HCT116 (cell line): ENCODE results near the gene SNX15.

Experiments
- CEBPB ChIP-seq: IDR thresholded peaks from 2 replicates; pipeline ENCODE4 v1.6.1; 2012; ENCODE audit warnings: low read depth
- CTCF ChIP-seq, 3 experiments: fragments of 200-600 bp in 1 of 3; sonication (generic) in 1 of 3; IDR thresholded peaks in 2 of 3; conservative IDR thresholded peaks in 1 of 3; 2 replicates each; pipeline ENCODE4 v1.5.1; 2012 to 2017; ENCODE audit warnings: low read depth in 2 of 3, low read length in 2 of 3, antibody characterized with exemption in 1 of 3, borderline replicate concordance in 1 of 3, control low read depth in 1 of 3, mild to moderate bottlenecking in 1 of 3, mixed read lengths in 1 of 3, mixed run types in 1 of 3, moderate library complexity in 1 of 3; ENCODE audit not compliant: insufficient read depth in 1 of 3
- EGR1 ChIP-seq: IDR thresholded peaks from 2 replicates; pipeline ENCODE4 v1.6.1; 2012; ENCODE audit warnings: low read depth
- EZH2phosphoT487 ChIP-seq: fragments of 200-600 bp; IDR thresholded peaks from 2 replicates; pipeline ENCODE4 v1.6.1; 2018; ENCODE audit warnings: antibody characterized with exemption, borderline replicate concordance
- FOSL1 ChIP-seq: IDR thresholded peaks from 2 replicates; pipeline ENCODE4 v1.6.1; 2012; ENCODE audit warnings: low read depth
- JUND ChIP-seq: IDR thresholded peaks from 2 replicates; pipeline ENCODE4 v1.6.1; 2012
- POLR2A ChIP-seq: IDR thresholded peaks from 2 replicates; pipeline ENCODE4 v1.7.0; 2011; ENCODE audit warnings: borderline replicate concordance; ENCODE audit not compliant: insufficient read depth, insufficient read length; ENCODE audit errors: extremely low read depth
- POLR2AphosphoS5 ChIP-seq: IDR thresholded peaks from 2 replicates; pipeline ENCODE4 v1.6.1; 2011; ENCODE audit warnings: mild to moderate bottlenecking, low read depth, low read length, moderate library complexity
- RAD21 ChIP-seq: IDR thresholded peaks from 2 replicates; pipeline ENCODE4 v1.6.1; 2012; ENCODE audit warnings: low read depth, mild to moderate bottlenecking
- REST ChIP-seq: IDR thresholded peaks from 2 replicates; pipeline ENCODE4 v1.6.1; 2012; ENCODE audit warnings: low read depth
- SIN3A ChIP-seq: IDR thresholded peaks from 2 replicates; pipeline ENCODE4 v1.6.1; 2012; ENCODE audit warnings: low read depth
- YY1 ChIP-seq: IDR thresholded peaks from 2 replicates; pipeline ENCODE4 v1.6.1; 2011; ENCODE audit warnings: low read length, low read depth, moderate library complexity, mild to moderate bottlenecking; ENCODE audit not compliant: insufficient replicate concordance; ENCODE audit errors: extremely low read depth
- ZBTB33 ChIP-seq: IDR thresholded peaks from 2 replicates; pipeline ENCODE4 v1.6.1; 2011; ENCODE audit warnings: mild to moderate bottlenecking, low read length, moderate library complexity; ENCODE audit not compliant: insufficient replicate concordance; ENCODE audit errors: extremely low read depth

GRCh38 chr11:65077451-65077850 lies 50.2 kb downstream of the SNX15 start:
- TF ChIP-seq POLR2A (no peak), CEBPB (no peak), RAD21 (no peak), REST (no peak), POLR2AphosphoS5 (no peak), CTCF (IDR thresholded peaks at IDR 0.05 in 2 of 3, conservative IDR thresholded peaks at IDR 0.05 in 1 of 3; ENCODE audit: borderline replicate concordance in 1 of 3, insufficient read depth in 1 of 3, low read depth in 2 of 3, low read length in 2 of 3) (no peak), JUND (no peak), YY1 (no peak), SIN3A (no peak), EZH2phosphoT487 (no peak), EGR1 (no peak), FOSL1 (no peak), ZBTB33 (no peak)
